Right lobe of liver (tissue), 6 donors: ENCODE results near the gene CDH7. TPM values are rescaled to one million over a fixed set of nuclear protein-coding genes. Genes with fewer than 3 reads are reported as not detected.

ENCODE experiments used
- ATAC-seq, 4 donors: fragments of 200-7000 bp; cut with Tn5 transposase; one replicate each; pipeline ENCODE4 v1.9.1; 2020; ENCODE audit warnings: mild to moderate bottlenecking in 4 of 4, moderate library complexity in 4 of 4
- DNase-seq, 3 donors: peaks; one replicate each; pipeline ENCODE4 v3.0.0-alpha.2; 2020
- H3K27ac ChIP-seq, 3 donors: fragments of 200-600 bp; one replicate each; pipeline ENCODE4 v1.8.0; 2022
- H3K27me3 ChIP-seq, 2 donors: fragments of 200-600 bp; one replicate each; pipeline ENCODE4 v1.8.0; 2022
- H3K36me3 ChIP-seq, 4 donors: fragments of 200-600 bp; sonication (generic) in 1 of 4; one replicate each; pipeline versions ENCODE4 v1.5.1 to v1.8.0; 2017 to 2022; ENCODE audit warnings: control low read depth in 1 of 4
- H3K4me1 ChIP-seq, 4 donors: fragments of 200-600 bp; sonication (generic) in 1 of 4; one replicate each; pipeline versions ENCODE4 v1.5.1 to v1.8.0; 2017 to 2022; ENCODE audit warnings: control low read depth in 1 of 4
- H3K4me3 ChIP-seq, 3 donors: fragments of 200-600 bp; one replicate each; pipeline ENCODE4 v1.8.0; 2022
- H3K9me3 ChIP-seq, 4 donors: fragments of 200-600 bp; sonication (generic) in 1 of 4; one replicate each; pipeline versions ENCODE4 v1.5.1 to v1.8.0; 2017 to 2022; ENCODE audit warnings: control low read depth in 1 of 4
- POLR2A ChIP-seq: fragments of 450-650 bp; IDR thresholded peaks from one replicate; pipeline ENCODE4 v1.6.1; 2017; ENCODE audit warnings: antibody characterized with exemption, mild to moderate bottlenecking
- WGBS: methylation state at CpG from one replicate; pipeline ENCODE4 v1.1.6; 2018; ENCODE audit warnings: low coverage, low lambda C conversion rate; ENCODE audit not compliant: insufficient coverage; ENCODE audit errors: missing lambda C conversion rate; 5-methylcytosine and 5-hydroxymethylcytosine counted together
- intact Hi-C, 2 donors: fragments of 100-400 bp; cut with DNase I; formaldehyde crosslinking; loops; one replicate each; pipeline versions ENCODE4 v1.11.2 to v1.14.1; 2022
- long read RNA-seq: library from polyadenylated mRNA; unstranded; transcript quantifications from one replicate; pipeline ENCODE4 v2.0.0, GENCODE V29; 2019
- total RNA-seq, 6 experiments: library from RNA; depleted of rRNA in 2 of 6; stranded (reverse); fragments of >200 nt in 2 of 6; fragmentation: NEBNext Ultra II Directional in 3 of 6; extraction: Animal tissue kit (Norgen Biotek cat#: 25700) in 3 of 6; gene quantifications; one replicate each; pipeline versions ENCODE4 v1.1.0 to v1.2.4, GENCODE V29; 2016 to 2023
- TF ChIP-seq, protein P1 (sequence below), 4 donors: fragments of 200-600 bp in 3 of 4; fragments of 450-650 bp in 1 of 4; IDR thresholded peaks; one replicate each; pipeline versions ENCODE4 v1.5.1 to v1.8.0; 2016 to 2022; ENCODE audit warnings: antibody characterized with exemption in 4 of 4, mild to moderate bottlenecking in 2 of 4
- donor health status: DM: no; HTN: yes; CAD: no.
- donor health status: DM: no; HTN: no; CAD: no.
- donor health status: DM: no; HTN: no; CAD: no.
- donor health status: DM: no; HTN: yes; CAD: no.
- donor health status: DM: no; HTN: yes; CAD: no.

The CDH7 gene, protein sequence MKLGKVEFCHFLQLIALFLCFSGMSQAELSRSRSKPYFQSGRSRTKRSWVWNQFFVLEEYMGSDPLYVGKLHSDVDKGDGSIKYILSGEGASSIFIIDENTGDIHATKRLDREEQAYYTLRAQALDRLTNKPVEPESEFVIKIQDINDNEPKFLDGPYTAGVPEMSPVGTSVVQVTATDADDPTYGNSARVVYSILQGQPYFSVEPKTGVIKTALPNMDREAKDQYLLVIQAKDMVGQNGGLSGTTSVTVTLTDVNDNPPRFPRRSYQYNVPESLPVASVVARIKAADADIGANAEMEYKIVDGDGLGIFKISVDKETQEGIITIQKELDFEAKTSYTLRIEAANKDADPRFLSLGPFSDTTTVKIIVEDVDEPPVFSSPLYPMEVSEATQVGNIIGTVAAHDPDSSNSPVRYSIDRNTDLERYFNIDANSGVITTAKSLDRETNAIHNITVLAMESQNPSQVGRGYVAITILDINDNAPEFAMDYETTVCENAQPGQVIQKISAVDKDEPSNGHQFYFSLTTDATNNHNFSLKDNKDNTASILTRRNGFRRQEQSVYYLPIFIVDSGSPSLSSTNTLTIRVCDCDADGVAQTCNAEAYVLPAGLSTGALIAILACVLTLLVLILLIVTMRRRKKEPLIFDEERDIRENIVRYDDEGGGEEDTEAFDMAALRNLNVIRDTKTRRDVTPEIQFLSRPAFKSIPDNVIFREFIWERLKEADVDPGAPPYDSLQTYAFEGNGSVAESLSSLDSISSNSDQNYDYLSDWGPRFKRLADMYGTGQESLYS
- total RNA-seq, result not detected
- long read RNA-seq, result 0 reads

DNA sequence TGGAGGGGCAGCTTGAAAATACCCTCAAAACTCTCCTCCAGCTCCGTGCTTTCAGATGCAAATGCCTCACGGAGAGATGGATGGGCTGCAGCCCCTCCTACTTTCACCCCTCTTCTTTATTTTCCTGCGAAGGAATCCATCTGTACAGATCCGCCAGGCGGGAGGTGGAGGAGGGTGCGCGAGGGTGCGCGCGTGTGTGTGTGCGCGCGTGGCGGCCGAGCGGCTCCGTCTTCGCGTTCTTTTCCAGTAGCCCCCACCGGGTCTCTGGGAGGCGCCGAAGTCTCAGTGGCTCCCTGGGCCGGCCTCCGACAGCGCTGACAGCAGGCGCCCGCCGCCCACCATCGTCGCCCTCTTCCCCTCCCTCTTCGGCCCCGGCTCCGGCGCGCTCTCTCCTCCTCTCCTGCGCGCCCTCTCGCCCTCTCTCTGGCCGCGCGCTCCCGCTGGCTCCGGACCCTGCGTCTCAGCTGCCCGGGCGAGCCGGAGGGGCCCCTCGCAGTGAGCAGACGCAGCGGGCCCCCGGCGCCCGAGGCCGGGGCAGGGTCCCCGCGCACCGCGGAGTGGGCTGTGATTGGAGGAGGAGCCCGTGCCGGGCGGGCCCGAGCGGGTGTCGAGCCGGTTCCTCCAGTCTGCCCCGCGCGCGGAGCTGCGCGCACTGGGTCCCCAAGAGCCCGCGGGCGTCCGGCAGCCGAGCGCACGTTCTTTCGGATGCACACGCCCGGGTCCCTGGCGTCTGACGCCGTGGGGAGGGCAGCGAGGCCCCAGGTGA lies at the start of gene CDH7:
Gene CDH7 (plus strand): TSS at position 624 of the 766 bp plus-strand sequence. CDS start 11,831 bp downstream, outside the sequence.
- peak in 1 of 4 donors; percentile 13 for ATAC-seq
- WGBS, result 0% methylated on average over 17 of the region's 85 CpGs
- H3K4me3 ChIP-seq, result no peak within 1 kb of the TSS

DNA sequence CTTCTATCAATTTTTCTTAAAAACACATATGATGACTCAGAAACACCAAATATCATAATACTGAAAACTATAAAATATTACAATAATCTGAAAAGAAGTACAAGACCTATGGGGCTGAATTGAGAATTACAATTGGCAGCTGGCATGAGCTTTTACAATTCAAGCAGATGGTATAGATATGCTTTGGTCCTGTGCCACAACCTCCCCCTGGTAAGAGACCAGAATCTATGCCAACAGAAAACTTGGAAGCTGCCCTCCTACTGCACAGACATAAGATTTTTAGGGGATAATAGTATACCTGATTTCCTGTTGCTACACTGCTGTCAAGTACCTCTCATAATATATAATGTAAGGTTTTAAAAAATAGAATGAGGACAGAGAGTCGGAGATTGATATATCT lies 46.8 kb upstream of the CDH7 start:
- TF ChIP-seq, protein P1, sequence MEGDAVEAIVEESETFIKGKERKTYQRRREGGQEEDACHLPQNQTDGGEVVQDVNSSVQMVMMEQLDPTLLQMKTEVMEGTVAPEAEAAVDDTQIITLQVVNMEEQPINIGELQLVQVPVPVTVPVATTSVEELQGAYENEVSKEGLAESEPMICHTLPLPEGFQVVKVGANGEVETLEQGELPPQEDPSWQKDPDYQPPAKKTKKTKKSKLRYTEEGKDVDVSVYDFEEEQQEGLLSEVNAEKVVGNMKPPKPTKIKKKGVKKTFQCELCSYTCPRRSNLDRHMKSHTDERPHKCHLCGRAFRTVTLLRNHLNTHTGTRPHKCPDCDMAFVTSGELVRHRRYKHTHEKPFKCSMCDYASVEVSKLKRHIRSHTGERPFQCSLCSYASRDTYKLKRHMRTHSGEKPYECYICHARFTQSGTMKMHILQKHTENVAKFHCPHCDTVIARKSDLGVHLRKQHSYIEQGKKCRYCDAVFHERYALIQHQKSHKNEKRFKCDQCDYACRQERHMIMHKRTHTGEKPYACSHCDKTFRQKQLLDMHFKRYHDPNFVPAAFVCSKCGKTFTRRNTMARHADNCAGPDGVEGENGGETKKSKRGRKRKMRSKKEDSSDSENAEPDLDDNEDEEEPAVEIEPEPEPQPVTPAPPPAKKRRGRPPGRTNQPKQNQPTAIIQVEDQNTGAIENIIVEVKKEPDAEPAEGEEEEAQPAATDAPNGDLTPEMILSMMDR (IDR thresholded peaks at IDR 0.05), result no peak
- no peak for TF ChIP-seq POLR2A
- DNase-seq (no peak), ATAC-seq (no peak)
- Histone ChIP-seq H3K9me3 (no peaks in the 10 kb centered on the region), H3K36me3 (no peaks in the 10 kb centered on the region), H3K4me1 (no peaks in the 10 kb centered on the region), H3K27me3 (no peaks in the 10 kb centered on the region), H3K27ac (no peak overlapping the region), H3K4me3 (no peak overlapping the region)
- 38% methylated on average over 1 of the region's 1 CpG for WGBS
- intact Hi-C loops, result no loop called here

More for the DNA sequence above, at the start of gene CDH7:
- Histone ChIP-seq H3K36me3 (no peaks in the 10 kb centered on the region), H3K9me3 (no peaks in the 10 kb centered on the region), H3K27me3 (peaks cover 0 to 9% of the 10 kb centered on the region in 2 donors), H3K27ac (no peak within 1 kb of the TSS), H3K4me1 (peaks cover 0 to 5% (median 0%) of the 10 kb centered on the region in 4 donors)
- intact Hi-C loops, result no loop called here
- TF ChIP-seq POLR2A, result no peak
- TF ChIP-seq, protein P1 (IDR thresholded peaks at IDR 0.05), result no peak
- no peak for DNase-seq

DNA sequence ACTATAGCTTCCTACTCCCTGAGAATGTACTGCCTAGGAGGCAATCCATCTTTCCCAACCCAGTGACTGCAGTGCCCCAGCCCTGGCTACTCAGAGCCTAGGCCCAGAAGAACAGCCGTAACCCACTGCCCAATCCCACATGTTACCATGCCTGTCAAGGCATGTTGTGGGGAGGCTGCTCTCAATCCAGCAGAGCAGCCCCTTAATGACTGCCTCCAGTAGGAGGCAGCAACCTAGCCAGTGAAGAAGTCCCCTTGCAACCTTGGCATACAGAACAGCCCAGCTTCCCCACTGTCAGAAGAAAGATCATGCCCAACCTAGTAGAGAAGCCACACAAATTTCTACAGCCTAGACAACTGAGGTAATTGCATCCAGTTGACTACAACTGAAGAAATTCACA lies 44.2 kb upstream of the CDH7 start:
- no peak overlapping the region for H3K4me3 ChIP-seq
- no peak for TF ChIP-seq POLR2A
- TF ChIP-seq, protein P1 (IDR thresholded peaks at IDR 0.05), result no peak
- ATAC-seq (peak in 1 of 4 donors; percentile 28), DNase-seq (no peak)
- no peaks in the 10 kb centered on the region for H3K36me3 ChIP-seq
- no peaks in the 10 kb centered on the region for H3K9me3 ChIP-seq
- intact Hi-C loops, result no loop called here
- no peak overlapping the region for H3K27ac ChIP-seq
- H3K27me3 ChIP-seq, result no peaks in the 10 kb centered on the region
- WGBS, result no CpG with 5 or more reads among the region's 1 CpG
- H3K4me1 ChIP-seq, result no peaks in the 10 kb centered on the region

DNA sequence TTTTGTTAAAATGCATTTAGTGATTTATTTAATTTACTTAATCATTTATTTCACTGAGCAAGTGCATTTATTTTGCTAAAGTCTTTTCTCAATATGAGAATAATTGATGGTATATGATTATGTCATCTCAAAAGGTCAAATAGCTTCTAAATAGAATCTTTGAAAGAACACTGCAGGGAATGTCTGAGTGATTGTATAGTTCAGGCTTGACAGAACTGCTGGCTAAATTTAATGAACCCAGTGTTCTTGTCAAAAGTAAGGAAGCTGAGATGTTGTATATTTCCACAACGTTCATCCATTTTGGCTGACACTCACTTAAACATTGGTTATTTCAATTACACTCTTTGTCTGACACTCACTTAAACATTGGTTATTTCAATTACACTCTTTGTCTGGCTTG lies 39.3 kb upstream of the CDH7 start:
- TF ChIP-seq POLR2A, result no peak
- TF ChIP-seq, protein P1 (IDR thresholded peaks at IDR 0.05), result no peak
- intact Hi-C loops, result no loop called here
- Histone ChIP-seq H3K27me3 (no peaks in the 10 kb centered on the region), H3K4me3 (no peak overlapping the region), H3K27ac (no peak overlapping the region), H3K4me1 (no peaks in the 10 kb centered on the region), H3K36me3 (no peaks in the 10 kb centered on the region), H3K9me3 (no peaks in the 10 kb centered on the region)
- 36% methylated on average over 1 of the region's 1 CpG for WGBS
- no peak for DNase-seq
- no peak for ATAC-seq
